Uterus (tissue), 2 donors: ENCODE data around the gene BCAN.

Source experiments
- POLR2A ChIP-seq, 2 donors: fragments of 450-650 bp; IDR thresholded peaks; one replicate each; pipeline ENCODE4 v1.6.1; 2016; ENCODE audit warnings: antibody characterized with exemption in 2 of 2, mild to moderate bottlenecking in 1 of 2, moderate library complexity in 1 of 2
- TF ChIP-seq, protein P1 (sequence below), 4 experiments: fragments of 200-600 bp in 2 of 4; fragments of 450-650 bp in 2 of 4; sonication (generic) in 2 of 4; IDR thresholded peaks; one replicate each; pipeline ENCODE4 v1.5.1; 2016 to 2019; ENCODE audit warnings: antibody characterized with exemption in 4 of 4, mild to moderate bottlenecking in 2 of 4, moderate library complexity in 1 of 4

DNA sequence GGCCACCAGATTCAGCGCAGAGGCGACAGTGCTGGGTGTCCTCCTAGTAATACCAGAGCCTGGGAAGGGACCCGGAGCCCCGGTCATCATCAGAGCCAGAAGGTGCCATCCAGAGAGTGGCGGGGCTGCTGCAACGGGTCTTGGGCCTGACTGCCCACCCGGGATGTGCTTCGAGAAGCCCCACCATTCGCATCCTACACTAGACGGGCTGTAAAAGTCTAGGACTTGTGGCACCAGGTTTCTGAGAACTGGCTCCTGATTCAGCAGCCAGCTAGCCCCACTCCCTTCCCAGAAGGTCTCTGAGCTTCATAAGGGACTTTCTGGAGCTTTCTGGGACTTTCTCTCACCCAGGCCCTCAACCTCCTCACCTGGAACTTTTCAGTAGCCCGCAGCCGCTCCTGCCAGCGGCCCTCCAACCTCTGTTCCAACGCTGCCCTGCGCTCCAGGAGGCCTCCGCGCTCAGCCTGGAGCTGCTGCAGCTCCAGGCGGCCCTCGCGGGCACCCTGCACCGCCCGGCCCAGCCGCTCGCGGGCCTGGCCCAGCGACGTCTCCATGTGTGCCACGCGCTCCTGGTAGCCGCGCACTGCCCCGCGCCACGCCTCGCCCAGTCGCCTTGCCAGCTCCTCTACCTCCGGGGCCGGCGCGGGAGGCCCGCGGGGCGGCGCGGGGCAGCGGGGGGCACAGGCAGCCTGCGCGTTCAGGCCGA, 34.4 kb downstream of the BCAN start:
- TF ChIP-seq, protein P1, sequence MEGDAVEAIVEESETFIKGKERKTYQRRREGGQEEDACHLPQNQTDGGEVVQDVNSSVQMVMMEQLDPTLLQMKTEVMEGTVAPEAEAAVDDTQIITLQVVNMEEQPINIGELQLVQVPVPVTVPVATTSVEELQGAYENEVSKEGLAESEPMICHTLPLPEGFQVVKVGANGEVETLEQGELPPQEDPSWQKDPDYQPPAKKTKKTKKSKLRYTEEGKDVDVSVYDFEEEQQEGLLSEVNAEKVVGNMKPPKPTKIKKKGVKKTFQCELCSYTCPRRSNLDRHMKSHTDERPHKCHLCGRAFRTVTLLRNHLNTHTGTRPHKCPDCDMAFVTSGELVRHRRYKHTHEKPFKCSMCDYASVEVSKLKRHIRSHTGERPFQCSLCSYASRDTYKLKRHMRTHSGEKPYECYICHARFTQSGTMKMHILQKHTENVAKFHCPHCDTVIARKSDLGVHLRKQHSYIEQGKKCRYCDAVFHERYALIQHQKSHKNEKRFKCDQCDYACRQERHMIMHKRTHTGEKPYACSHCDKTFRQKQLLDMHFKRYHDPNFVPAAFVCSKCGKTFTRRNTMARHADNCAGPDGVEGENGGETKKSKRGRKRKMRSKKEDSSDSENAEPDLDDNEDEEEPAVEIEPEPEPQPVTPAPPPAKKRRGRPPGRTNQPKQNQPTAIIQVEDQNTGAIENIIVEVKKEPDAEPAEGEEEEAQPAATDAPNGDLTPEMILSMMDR (IDR thresholded peaks at IDR 0.05): no peak
- no peak for TF ChIP-seq POLR2A (IDR thresholded peaks at IDR 0.05)
